ENCODE measurements around the gene GTF2H2C_2.
"Not testable (repeated sequence)": the region's sequence is repeated elsewhere in the genome, so short reads cannot be mapped to it uniquely, and the experiment has no call there.

GTF2H2C_2 gene

GRCh38 chr5:70464019-70464637 is 49.0 kb downstream of the GTF2H2C_2 start:
- WGBS (ENCODE audit: insufficient coverage, insufficient read length), result no CpG with 5 or more reads among the region's 5 CpGs
- not testable (repeated sequence) for DNase-seq (ENCODE audit: low read depth, low spot score); H3K9me3 ChIP-seq (ENCODE audit: control insufficient read depth, insufficient read depth, low read length); H3K36me3 ChIP-seq (ENCODE audit: control insufficient read depth, insufficient read depth, low read length); H3K4me1 ChIP-seq (ENCODE audit: control insufficient read depth, insufficient read depth, low read length); H3K27ac ChIP-seq (ENCODE audit: low read length); H3K4me3 ChIP-seq (ENCODE audit: low read length); H3K27me3 ChIP-seq (ENCODE audit: control insufficient read depth, insufficient read depth, low read length)

- H3K4me3 ChIP-seq (ENCODE audit: low read length); H3K4me1 ChIP-seq (ENCODE audit: control insufficient read depth, insufficient read depth, low read length); H3K9me3 ChIP-seq (ENCODE audit: control insufficient read depth, insufficient read depth, low read length); DNase-seq (ENCODE audit: low read depth, low spot score); H3K27me3 ChIP-seq (ENCODE audit: control insufficient read depth, insufficient read depth, low read length); H3K27ac ChIP-seq (ENCODE audit: low read length); H3K36me3 ChIP-seq (ENCODE audit: control insufficient read depth, insufficient read depth, low read length): not testable (repeated sequence)
- no CpG with 5 or more reads among the region's 7 CpGs for WGBS (ENCODE audit: insufficient coverage, insufficient read length)
Measured at GRCh38 chr5:70469926-70470509, 54.9 kb downstream of the GTF2H2C_2 start.

Measured in iPS DF 6.9 (cell line).